Stimulated activated CD4-positive, alpha-beta T cell treated with anti-CD3 and anti-CD28 coated beads, Interleukin-2, amount 100 ng/mL, for 24 hours (primary cell): ENCODE data around the gene MAST2.
A peak's percentile ranks its signal among the peaks of the same experiment; 100 is the strongest.
"Not testable (repeated sequence)": the region's sequence is repeated elsewhere in the genome, so short reads cannot be mapped to it uniquely, and the experiment has no call there.

ENCODE experiments used
- DNase-seq, 2 donors: peaks; one replicate each; pipeline ENCODE4 v3.0.0-alpha.2; 2020

MAST2 gene

GRCh38 chr1:45862008-45862407, 58.6 kb downstream of the MAST2 start:
- DNase-seq = no peak

DNA sequence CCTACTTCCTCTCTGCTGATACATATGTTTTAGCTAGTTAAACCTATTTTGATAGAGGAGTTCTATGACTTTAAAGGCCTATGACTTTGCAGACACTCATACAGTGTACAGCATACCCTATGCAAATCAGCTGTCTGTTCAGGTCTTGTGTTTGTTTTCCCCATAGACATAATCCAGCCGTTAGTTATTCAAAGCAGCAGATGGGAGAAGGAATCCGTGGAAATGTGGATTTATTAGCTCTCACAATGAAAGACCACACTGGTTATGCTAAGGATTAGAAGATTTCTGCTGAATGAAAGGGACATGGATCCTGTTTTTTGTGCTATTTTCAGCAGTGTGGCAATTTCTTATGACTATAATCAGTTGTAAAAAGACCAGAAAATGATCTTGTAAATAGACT, 59.8 kb downstream of the MAST2 start:
- DNase-seq = no peak

- no peak for DNase-seq
Observed at GRCh38 chr1:45864167-45865106, 61.0 kb downstream of the MAST2 start.

DNA sequence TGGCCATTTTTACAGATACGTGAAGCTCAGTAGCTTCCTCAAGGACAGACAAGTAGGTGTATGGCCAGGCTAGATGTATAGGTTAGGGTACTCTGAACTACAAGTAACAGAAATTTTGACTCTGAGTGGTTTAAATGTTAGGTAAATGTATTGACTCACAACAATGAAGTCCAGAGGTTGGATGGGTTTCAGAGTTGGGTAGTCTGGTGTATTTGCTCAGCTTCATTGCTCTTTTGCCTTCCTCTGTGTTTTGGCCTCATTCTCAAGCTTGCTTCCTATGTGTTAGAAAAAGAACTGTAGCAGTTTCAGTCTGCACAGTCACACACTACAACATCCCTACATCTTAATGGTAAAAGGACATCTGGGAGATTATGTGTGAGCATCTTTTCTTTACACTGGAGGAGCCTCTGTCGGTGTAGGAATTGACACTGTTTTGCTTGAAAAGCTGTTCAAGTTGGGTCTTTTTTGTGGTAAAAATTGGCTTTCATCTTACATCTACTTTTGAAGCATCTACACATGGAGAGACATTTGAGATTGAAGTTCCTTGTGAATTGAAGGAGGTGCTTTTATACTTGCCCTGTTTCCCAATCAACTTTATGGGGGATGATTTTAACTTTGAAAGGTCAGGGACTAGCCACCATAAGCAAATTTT, 64.4 kb downstream of the MAST2 start:
- DNase-seq = no peak

DNA sequence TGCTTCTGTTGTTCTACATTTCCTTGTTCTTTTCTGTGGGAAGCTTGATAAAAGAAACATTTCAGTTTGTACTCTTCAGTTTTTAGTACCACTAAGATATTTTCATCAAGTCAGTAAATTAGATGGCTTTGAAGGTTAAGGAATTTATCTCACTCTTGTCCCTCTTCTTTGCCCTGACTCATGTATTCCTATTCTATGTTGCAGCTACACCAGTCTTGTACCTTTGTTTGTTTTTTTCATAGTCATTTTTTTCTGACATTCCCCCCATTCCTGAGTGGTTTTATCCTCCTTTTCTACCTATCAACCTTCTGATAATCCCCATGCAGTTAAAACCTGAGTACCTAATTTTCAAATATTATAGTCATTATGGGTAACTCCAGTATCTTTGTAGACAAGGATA, 65.4 kb downstream of the MAST2 start:
- no peak for DNase-seq

GRCh38 chr1:45870500-45870899, 67.1 kb downstream of the MAST2 start:
- DNase-seq = no peak

GRCh38 chr1:45872173-45872801, 68.9 kb downstream of the MAST2 start:
- not testable (repeated sequence) for DNase-seq

DNA sequence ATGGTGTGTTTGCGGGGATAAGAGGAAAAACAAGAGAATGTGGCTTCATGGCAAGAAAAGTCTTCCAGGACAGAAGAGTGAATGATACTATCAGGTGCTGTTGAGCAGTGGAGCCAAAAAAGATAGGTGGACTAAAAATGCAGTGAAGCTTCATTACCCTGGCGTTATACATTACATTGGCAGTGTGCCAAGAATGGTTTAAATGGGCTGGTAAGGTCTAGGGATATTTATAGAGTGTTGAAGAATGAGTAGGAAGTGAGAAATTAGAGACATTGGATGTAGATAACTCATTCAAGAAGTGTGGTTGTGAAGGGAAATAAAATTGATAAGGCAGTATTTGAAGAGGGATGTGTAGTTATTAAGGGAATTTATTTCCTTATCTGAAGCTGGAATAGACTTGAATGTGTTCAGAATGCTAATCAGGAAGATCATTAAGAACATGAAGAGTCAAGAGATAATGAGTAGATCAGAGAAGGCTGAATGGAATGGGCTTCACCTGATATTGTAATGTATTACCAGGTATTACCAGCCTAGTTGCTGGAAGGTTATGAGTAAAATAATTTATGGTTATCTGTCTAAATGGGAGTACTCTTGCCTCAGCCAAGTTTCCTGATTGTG, 72.7 kb downstream of the MAST2 start:
- DNase-seq = no peak

DNA sequence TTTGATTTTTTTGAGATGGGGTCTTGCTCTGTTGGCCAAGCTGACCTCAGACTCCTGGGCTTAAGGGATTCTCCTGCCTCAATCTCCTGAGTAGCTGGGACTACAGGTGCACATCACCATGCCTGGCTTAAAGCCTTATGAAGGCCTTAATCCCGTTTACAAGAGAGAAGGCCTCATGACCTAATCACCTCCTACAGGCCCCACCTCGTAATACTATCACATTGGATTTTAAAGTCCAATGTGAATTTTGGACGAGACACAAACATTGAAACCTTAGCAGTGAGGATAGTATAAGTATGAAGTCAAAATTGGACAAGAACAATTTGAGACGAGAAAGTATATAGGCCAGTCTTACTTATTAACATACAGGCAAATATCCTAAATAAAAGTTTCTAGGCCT, 73.9 kb downstream of the MAST2 start:
- no peak for DNase-seq

- DNase-seq = no peak
Observed at GRCh38 chr1:45879885-45880598, 76.6 kb downstream of the MAST2 start.

- no peak for DNase-seq
Observed at GRCh38 chr1:45880930-45881329, 77.5 kb downstream of the MAST2 start.

- no peak for DNase-seq
Observed at GRCh38 chr1:45883658-45884057, 80.2 kb downstream of the MAST2 start.

DNA sequence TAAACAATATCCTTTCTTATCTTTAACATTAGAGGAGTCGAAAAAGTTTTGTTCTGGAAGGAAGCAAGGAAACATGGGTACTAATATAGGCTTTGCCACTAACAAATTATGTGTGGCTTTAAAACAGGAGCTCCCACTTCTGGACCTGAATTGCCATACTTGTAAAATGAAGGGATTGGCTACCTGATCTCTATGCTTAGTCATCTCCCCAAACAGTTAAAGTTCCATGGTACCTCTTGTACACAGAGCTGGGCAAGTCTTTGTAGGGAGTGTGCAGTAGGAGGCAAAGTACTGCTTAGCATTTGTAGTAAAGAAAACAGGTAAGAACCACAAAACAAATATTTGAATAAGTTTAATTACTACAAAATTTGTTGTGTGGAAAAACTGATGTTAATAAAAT, 81.3 kb downstream of the MAST2 start:
- no peak for DNase-seq

DNA sequence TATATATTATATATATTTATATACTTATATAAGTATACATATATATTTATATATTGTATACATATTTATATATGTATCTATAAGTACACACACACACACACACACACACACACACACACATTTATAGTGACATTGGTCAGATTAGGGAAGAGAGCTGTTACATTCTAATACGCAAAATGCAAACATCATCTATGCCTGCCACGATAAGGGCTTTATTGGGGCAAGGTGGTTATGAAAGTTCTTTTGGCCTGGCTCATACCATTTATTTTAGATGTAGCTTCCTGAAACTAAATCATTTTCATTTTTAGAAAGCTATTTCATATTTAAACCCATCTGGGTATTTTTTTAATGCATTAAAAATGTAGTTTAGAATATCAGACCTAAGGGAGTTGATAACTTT, 82.8 kb downstream of the MAST2 start:
- DNase-seq = no peak

- DNase-seq = peak in 1 of 2 donors; percentile 6
Observed at GRCh38 chr1:45887156-45887842, 83.9 kb downstream of the MAST2 start.

- DNase-seq = no peak
Observed at GRCh38 chr1:45890078-45890477, 86.7 kb downstream of the MAST2 start.

- DNase-seq = no peak
Observed at GRCh38 chr1:45891087-45891486, 87.7 kb downstream of the MAST2 start.

GRCh38 chr1:45892068-45892785, 88.8 kb downstream of the MAST2 start:
- DNase-seq = no peak

GRCh38 chr1:45894331-45894730, 90.9 kb downstream of the MAST2 start:
- DNase-seq = no peak

GRCh38 chr1:45894921-45895320, 91.5 kb downstream of the MAST2 start:
- no peak for DNase-seq

- DNase-seq = no peak
Observed at GRCh38 chr1:45895406-45895805, 92.0 kb downstream of the MAST2 start.
